Activated T-cell treated with anti-CD3 and anti-CD28 coated beads, Interleukin-2, amount 50 U/mL, for 48 hours (primary cell): ENCODE data around the gene CARD8.

ENCODE experiments used
- DNase-seq, 2 experiments: peaks; one replicate each; pipeline ENCODE4 v3.0.0-alpha.2; 2020

CARD8 gene

DNA sequence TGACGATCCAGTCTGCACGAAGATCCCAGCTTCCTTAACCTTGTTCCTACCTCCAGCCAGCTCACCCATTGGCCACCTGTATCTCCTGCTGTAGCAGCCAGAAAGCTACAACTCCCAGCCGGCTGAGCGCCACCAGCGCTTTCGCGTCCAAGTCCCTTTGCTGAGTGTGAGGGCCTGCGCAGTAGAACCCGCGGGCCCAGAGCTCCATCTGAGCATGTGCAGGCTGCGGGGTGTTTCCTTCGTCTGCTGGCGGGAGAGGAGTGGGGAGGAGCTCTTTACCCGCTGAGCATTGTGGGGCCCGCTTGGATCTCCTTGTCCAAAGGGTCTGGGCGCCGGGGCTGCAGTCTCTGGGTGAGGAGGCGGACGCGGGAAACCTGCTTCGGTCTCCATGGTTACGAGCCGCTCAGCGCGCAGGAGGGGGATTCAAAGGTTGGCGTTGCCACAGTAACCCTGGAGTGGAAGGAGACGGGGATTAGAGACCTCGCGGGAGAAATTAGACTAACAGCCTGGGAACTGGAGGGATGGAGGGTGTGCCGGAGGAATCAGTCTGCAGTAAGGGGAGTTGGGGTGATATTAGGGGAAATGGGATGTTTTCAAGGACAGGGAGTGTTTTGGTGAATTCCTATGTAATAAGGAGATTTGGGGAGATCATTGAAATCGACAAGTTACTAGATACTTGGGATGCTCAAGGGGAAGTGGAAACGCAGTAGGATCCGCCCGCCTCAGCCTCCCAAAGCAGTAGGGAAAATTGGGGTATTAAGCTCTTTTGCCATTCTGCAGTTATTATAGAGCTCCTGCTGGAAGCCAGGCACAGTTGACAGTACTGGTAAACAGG, 51.7 kb downstream of the CARD8 start:
- DNase-seq, result peak; percentile 93 to 95

DNA sequence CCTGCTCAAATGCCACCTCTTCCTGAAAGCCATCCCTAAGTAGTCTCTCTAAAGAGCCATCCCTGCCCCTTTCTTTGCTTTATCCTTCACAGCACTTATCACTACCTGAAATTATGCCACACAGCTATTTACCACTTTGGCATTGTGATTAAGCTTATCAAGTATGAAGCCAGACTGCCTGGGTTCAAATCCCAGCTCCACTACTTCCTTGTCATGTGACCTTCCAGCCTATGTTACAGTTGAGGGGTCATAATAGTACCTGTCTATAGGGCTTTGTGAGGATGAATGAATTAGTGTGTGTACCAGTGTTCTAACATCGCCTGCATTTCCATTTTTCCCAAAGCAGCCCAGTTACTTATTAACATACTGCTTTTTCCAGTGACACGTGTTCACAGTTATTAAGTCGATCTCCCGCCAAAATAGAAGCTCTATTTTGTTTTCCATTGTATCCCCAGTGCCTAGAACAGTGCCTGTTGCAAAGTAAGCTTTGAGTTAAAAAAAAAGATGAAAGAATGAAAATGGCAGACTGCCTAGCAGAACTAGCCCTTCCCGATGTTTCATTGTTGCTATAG, 52.4 kb downstream of the CARD8 start:
- DNase-seq, result peak in 1 of 2 experiments; percentile 28

DNA sequence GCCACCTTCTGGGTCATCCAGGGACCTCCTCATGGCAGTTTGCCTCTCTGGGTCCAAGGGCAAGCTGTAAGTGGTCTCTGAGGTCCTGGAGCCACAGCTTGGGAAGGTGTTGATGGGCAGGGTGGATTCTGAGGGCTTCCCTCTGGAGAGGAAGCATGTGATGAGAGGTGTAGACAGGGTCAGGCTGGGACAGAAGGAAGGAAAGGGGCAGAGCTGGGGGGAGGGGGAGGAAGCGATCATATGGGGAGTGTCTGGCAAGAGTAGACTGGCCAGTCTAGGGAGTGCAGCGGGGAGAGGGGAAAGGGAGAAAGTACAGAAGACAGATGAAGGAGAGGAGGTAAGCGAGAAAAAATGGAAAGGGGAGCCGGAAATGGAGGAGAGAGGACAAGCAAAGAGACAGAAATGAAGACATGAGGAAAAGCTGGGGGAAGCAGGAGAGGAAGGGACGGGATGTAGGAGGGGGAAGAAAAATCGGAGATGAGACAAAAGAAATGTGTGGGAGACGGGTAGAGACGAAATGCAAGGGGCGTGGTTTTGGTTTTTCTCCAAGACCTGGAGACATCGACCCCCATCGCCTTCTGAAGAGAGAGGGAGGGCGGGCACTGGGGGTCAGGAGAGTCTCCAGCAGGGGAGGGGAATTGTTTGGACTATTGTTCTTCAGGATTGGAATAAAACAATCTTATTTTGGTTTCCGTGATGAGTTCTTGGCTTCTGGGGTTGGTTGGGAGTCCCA, 58.6 kb downstream of the CARD8 start:
- no peak for DNase-seq

DNA sequence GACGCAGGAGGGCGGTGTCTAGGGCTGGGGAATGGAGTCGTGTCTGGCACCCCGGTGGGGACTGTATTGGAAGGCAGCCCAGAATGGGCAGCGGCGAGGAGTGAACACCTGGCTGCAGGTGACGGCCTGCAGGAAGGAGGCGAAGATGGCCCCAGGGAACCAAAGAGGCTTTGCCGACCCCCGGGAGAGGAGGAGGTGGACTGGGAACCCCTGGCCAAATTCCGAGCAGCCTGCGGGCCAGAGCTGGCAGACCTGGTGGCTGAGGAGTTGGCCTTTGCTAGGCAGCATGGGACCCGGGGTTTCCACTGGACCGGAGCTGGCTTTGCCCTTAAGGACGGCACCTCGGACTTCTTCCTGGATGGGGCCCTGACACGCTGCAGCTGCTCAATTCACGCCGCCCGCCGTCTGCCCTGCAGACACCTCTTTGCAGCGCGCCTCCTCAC, 59.4 kb downstream of the CARD8 start:
- no peak for DNase-seq

DNA sequence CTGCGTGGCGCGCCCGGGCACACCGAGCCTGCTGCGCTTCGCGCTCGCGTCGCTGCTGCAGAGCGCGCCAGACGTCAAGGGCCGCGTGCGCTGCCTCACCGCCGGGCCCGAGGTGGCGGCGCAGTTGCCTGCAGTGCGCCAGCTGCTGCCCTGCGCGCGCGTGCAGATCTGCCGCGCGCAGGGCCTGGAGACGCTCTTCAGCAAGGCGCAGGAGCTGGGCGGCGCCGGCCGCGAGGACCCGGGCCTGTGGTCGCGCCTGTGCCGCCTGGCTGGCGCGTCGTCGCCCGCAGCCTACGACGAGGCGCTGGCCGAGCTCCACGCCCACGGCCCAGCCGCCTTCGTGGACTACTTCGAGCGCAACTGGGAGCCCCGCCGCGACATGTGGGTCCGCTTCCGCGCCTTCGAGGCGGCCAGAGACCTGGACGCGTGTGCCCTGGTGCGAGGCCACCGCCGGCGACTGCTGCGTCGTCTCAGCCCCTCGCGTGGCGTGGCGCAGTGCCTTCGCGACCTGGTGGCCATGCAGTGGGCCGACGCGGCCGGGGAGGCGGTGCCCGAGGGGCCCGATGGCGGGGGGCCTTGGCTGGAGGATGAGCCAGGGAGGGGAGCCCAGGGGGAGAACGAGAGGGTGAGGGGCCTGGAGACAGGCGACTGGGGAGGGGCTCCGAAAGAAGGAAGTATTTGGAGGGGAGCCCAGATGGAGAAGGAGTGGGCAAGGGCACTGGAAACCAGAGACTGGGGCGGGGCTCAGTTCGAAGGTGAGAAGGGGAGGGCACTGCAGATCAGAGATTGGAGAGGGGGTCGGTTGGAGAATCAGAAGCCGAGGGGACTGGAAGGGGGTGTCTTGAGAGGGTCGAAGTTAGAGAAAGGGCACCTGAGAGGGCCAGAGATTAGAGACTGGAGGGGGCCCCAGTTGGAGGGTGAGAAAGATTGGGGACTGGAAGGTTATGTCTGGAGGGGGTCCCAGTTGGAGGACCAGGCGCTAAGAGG, 60.6 kb downstream of the CARD8 start:
- DNase-seq, result no peak

DNA sequence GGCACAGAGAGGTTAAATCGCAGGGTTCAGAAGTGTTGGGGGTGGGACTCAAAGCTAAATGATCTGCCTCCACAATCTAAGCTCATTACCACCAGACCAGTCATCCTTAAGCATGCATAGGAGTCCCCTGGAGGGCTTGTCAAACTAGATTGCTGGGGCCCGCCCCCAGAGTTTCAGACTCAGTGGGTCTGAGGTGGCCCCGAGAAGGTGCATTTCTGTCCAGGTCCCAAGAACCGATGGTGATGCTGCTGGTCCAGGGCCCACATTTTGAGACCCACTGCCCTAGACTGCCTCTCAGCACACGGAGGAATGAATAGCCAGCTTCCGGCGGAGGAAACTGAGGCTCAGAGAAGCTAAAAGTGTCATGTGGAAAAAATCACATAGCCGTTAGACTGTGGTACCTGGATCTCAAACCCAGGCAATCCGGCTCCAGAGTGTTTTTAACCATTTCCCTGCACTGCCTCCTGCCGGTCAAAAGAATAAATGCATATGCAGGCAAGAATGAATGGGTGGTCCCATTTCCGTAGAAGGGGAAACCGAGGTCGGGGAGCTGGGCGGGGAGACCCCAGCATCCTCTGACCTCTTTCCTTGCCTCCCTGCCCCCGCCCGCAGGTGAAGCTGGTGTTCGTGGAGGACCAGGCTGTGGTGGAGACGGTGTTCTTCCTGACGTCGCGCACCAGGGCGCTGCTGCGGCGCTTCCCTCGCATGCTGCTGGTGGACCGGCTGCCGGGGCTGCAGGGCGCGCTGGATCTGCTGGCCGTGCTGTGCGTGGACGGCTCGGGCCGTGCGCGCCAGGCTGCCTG, 61.5 kb downstream of the CARD8 start:
- peak; percentile 50 to 55 for DNase-seq

DNA sequence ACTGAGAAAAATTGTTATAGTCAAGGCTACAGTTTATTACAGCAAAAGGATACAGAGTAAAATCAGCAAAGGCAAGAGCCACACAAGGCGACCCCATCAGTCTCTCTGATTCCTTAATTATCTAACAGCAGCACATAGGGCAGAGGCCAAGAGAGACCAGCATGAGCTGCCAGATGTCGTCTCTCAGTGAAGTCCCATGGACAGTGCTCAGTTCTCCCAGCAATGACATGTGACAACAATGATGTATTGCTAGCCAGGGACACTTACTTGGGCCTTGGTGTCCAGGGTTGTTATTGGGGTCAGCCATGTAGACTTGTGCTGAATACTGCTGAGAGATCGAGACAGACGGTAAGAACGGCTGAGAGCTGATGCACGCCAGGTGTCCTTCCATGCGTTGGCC, 63.0 kb downstream of the CARD8 start:
- DNase-seq, result no peak

DNA sequence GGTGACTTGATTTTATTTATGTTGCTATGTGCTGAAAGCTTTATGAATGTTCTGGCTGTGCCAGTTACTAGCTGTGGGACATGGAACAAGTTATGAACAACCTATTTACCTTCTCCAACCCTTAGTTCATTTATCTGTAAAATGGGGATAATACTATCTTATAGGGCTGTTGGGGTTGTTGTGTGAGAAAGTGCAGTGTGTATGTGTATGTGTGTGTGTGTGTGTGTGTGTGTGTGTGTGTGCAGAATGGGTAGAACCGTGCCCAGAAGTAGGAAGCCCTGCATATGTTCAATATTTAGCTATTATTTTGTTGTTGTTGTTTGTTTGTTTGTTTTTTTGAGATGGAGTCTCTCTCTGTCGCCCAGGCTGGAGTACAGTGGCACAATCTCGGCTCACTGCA, 64.8 kb downstream of the CARD8 start:
- DNase-seq, result no peak

DNA sequence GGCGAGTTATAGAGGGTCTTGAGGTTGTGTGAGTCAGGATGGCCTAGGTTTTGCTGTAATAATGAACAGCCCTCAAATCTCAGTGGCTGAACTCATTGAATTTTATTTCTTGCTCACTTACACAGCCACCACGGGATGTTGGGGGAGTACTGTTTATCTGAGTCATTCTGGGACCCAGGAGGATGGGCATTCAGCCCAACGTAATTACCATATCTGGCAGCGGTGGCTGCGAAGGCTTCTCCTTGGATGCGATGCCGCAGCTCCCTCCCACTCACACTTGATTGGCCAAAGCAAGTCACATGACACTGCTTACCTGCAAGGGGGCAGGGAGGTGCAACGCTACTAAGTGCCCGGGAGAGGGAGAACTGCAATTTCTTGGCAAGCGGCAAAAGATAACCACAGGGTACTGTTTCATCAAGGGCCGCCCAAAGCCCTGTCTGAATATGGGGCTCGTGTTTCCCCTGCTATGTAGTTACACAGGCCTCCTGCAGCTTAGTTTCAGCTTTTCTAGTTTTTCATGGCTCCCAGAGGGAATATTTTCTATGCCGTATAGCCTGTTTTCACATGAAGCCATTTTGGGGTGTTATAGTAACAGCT, 65.3 kb downstream of the CARD8 start:
- DNase-seq, result peak; percentile 72 to 76

DNA sequence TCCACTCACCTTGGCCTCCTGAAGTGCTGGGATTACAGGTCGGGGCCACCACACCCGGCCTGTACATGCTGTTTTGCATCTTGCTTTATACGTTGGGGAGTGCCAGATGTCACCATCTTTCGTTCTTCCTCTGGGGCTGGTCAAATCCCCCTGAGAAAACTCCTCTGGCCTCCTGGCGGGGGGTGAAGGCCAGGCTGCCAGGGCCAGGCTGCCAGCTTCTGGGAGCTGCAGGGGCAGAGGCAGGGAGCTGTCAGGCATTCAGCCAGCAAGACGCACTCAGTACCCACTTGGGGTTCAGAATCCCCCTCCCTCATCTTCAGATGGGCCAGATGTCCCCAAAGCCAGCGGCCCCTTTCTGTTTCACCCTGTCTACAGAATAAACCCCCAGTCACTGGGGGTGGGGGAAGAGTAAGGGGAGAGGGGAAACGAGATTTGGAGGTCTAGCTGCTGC, 69.1 kb downstream of the CARD8 start:
- DNase-seq, result no peak

DNA sequence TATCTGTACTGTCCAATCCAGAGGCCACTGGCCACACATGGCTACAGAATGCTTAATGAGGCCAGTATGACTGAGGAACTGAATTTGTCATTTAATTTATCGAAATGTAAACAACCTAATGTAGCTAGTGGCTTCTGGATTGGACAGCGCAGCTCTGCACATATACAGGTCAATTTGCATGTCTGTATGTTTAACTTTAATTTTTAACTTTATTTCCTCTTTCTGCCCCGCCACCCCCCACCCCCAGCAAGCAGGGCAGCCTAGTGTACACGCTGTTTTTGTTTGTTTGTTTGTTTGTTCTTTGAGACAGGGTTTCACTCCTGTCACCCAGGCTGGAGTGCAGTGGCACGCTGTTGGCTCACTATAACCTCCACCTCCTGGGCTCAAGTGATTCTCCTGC, 69.7 kb downstream of the CARD8 start:
- no peak for DNase-seq

DNA sequence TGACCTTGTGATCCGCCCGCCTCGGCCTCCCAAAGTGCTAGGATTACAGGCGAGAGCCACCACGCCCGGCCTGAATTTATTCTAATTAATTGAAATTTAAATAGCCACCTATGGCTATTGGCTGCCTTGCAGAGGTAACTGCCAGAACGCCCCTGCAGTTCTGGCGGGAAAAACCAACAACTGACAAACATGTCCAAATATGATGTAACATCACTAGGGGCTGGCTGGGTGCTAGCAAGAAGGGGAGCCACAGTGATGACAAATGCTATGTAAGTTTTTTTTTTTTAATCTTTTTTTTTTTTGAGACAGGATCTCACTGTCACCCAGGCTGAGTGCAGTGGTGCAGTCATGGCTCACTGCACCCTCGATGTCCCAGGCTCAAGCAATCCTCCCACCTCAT, 72.4 kb downstream of the CARD8 start:
- no peak for DNase-seq

DNA sequence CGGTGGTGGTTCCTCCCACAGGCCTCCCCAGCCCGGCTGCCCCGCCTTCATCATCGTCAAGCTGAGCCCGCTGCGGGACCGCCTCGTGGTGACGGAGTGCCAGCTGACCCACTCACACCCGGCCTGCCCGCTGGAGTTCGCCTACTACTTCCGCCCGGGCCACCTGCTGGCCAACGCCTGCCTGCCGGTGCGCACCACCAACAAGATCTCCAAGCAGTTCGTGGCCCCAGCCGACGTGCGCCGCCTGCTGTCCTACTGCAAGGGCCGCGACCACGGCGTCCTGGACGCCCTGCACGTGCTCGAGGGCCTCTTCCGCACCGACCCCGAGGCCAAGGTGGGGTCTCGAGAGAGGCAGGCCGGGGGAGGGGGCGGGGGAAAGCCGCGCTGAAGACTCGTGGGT, 73.3 kb downstream of the CARD8 start:
- no peak for DNase-seq

DNA sequence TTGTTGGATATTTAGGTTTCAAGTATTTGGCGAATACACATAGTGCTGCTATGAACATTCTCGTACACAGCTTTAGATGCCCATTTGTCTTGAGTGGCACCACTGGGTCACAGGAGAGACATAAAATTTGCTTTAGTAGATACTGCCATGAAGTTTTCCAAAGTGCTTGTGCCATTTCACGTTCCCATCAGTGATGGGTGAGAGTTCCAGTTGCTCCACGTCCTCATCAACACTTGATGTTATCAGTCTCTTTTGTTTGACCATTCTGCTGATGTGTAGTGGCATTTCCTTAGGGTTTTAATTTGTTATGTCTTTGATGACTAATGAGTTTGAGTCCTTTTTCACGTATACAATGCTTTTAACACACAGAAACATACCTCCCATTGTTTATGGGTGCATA, 74.2 kb downstream of the CARD8 start:
- DNase-seq, result no peak

DNA sequence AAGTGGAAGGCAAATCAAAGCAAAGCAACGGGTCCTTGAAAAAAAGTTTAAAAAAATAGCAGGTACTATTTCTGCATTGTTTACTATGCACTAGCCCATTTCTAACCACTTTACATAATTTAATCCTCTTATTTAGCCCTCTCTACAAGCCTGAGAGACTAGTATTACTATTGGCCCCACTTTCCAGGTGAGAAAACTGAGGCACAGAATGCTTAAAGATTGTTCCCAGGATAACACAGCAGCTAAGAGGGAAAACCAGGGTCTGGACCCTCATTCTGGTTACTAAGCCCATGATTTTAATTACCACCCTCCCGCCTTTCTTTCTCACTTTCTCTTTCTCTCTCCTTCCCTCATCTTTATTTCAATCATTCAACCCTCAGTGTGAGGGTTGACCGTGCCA, 79.5 kb downstream of the CARD8 start:
- no peak for DNase-seq

DNA sequence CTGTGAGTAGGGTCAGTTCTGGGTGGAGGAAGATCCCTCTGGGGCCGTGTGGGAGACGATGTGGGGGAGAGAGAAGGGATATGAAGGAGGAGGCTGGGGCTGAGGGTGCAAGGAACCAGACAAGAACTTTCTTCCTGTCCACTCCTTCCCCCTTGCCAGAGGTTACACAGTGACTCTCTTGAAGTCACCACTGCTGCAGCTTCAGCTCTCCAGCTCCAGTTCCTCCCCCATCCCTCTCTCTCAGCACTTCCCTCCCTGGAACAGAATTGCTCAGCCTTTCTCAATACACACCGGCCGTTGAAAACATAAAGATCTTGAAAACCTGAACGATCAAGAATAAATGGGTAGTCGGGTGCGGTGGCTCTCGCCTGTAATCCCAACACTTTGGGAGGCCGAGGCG, 80.1 kb downstream of the CARD8 start:
- DNase-seq, result no peak

DNA sequence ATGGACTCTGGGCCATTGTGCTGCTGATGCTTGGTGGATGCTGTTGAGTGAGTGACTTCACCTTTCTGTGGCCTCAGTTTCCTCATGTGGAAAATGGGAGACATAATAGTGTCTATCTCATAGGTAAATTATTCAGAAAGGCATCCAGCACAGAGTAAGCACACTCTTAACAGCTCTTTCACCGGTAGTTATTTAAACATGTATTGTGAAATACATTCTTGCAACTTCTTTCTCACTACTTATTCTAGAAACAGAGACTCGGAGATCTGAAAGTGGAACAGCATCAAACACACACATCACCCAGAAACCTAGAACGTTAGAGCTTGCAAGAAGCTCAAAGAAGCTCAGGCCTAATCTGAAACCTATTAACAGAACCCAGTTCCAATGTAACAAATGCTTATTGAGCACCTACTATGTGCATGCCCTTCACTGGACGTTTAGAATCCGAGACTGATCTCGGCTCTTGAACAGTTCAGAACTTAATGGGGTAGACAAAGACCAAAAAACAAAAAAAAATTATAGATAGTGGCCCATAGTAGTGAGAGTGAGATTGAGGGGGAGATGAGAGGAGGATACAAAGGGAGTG, 81.2 kb downstream of the CARD8 start:
- no peak for DNase-seq

DNA sequence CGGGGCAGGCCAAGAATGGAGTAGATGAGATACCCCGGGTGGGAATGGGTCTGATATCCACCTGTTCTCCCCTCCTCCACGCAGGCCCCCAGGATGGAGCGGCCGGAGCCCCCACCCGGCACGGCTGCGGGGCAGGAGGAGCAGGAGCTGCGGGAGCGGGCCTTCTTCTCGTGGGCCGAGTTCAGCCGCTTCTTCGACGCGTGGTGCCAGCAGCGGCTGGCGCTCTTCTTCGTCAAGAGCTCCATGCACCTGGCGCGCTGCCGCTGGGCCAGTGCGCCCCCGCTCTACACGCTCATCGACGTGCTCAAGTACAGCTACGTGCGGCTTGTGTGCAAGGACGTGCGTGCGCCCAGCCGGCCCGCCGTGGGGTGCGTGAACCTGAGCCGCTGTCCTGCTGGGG, 84.0 kb downstream of the CARD8 start:
- DNase-seq, result no peak

DNA sequence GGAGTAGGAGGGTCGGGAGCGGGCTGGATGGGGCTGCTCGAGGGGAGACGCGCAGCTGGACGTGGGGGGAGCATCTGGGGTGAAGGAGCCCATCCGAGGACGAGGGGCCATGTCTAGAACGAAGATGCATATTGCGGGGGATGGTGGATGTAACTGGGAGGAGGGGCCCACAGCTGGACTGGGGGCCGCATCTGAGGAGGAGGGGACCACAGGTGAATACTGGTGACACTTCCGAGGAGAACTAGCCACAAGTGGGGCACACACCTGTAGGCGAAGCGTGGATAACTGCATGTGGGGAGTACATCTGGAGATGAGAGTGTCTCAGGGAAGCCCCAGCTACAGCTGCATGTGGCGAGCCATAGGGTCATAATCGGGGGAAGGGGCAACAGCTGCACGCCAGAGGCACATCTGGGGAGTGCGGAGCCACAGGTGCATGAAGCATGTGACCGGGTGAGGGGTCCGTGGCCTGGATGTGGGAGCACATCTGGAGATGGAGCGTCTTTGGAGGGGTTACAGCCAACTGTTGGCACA, 84.8 kb downstream of the CARD8 start:
- DNase-seq, result no peak

DNA sequence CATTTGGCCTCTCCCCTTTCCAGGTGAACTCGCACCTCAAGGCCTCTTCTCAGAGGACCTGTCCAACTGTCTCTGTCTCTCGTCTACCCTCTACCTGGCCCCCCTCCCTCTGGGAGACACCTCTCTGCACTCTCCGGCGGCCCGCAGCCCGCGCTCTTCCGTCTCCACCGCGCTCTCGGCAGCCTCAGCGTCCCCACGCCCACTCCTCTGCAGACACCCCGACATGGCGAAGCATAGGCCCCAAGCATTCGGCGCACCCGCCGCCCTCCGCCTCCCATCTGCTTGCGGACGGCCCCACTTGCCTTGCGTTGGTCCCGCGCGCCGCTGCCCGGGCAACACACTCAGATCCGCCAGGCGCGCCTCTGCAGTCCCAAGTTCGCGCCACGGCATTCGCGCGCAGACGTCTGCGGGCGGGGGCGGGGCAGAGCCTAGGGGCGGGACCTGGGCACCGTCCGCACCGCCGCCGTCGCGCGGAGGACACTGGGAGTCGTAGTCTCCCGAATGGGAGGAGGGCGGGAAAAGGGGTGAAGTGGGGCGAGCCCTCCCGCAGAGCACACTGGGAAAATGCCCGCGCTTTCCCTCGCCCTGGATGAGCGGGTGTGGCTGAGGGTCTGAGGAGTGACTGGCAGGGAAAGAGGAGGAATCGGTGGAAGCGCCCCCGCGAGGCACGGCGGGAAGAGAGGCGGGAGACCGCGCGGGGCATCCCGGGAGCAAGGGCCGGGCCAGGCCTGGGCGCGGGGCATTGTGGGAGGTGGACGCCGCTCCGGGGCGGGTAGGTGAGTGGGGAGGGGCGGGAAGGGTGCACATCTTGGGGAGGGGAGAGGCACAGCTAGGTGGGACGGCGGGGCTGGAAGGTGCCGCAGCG, 85.5 kb downstream of the CARD8 start, which contains the start of the genes LIG1 and ZSWIM9:
TSS of gene LIG1 (minus strand) at position 406 of the 865 bp plus-strand sequence. CDS start 4,778 bp downstream, outside the sequence.
TSS of gene ZSWIM9 (plus strand) at position 742 of the 865 bp plus-strand sequence. CDS start 1,123 bp downstream, outside the sequence.
- DNase-seq, result peak; percentile 93 to 95
